Stimulated activated CD4-positive, alpha-beta T cell treated with anti-CD3 and anti-CD28 coated beads, Interleukin-4, amount 100 ng/mL, for 4 hours (primary cell): ENCODE results near the gene DSC3.

ENCODE experiments used
- DNase-seq, 2 experiments: peaks; one replicate each; pipeline ENCODE4 v3.0.0-alpha.2; 2020

DSC3 gene

GRCh38 chr18:30969670-30970170 is 72.8 kb downstream of the DSC3 start:
- no peak for DNase-seq

GRCh38 chr18:30967701-30968100 is 74.8 kb downstream of the DSC3 start:
- no peak for DNase-seq

GRCh38 chr18:30965237-30965636 is 77.3 kb downstream of the DSC3 start:
- DNase-seq = no peak

DNA sequence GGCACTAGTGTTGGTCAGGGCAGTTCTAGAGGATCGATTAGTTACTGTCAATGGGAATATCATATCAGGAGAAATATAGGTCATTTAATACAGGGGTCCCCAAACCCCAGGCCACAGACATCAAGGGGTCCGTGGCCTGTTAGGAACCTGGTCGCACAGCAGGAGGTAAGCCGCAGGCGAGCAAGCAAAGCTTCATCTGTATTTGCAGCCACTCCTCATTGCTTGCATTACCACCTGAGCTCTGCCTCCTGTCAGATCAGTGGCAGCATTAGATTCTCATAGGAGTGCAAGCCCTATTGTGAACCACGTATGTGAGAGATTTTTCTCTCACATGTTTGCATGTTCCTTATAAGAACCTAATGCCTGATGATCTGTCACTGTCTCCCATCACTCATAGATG is 81.9 kb downstream of the DSC3 start:
- no peak for DNase-seq

DNA sequence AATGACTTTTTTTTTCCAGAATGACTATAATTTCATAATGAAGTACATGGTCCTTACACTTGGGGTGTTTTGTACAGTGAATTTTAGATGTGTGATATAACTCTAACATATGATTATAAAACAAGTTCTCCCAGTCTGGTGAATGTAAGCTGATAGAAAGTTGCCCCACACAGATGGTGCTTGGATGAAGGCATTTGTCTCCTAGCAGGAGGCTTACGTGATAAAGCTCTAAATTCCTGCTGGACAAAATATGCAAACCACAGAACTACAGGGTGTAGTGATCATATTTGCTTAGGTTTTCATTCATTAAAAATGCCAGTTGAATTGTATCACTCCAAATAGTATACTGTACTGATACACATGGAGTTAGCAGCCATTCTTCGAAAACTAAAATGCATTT is 85.5 kb downstream of the DSC3 start:
- DNase-seq = no peak

DNA sequence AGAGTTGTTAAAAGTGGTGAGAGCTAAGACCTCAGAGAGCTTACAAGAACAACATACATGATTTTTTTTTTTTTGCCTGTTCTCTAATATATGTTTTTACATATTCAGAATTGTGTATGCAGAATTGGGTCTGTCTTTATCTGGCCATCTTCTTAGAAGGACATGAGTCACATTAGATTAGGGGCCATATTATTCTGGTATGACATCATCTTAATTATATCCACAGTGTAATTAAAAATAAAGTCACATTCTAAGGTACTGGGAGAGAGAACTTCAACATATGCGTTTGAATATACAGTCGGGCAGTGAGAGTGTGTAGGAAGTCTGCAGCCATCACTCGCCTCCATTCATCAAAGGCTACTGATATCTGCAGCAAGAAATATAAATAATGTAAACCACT is 88.3 kb downstream of the DSC3 start:
- no peak for DNase-seq

DNA sequence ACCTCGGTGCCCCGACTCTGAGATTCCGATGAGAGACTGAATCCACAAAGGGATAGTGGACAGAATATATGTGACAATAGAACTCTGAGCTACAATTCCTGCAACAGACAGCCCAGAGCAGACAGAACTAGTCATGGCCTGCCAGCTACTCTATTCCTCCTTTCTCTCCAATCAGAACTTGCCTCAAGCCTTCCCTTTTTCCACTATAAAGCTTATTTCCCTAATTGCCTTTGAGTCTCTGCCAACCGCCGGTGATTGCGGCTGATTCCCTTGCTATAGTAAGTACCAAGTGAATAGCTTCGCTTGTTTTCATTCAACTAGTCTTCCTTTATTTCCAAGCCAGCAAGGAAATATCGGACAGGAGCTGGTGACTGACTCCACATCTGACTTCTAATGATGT is 96.8 kb downstream of the DSC3 start:
- no peak for DNase-seq

GRCh38 chr18:30944773-30945417 is 97.6 kb downstream of the DSC3 start:
- no peak for DNase-seq

DNA sequence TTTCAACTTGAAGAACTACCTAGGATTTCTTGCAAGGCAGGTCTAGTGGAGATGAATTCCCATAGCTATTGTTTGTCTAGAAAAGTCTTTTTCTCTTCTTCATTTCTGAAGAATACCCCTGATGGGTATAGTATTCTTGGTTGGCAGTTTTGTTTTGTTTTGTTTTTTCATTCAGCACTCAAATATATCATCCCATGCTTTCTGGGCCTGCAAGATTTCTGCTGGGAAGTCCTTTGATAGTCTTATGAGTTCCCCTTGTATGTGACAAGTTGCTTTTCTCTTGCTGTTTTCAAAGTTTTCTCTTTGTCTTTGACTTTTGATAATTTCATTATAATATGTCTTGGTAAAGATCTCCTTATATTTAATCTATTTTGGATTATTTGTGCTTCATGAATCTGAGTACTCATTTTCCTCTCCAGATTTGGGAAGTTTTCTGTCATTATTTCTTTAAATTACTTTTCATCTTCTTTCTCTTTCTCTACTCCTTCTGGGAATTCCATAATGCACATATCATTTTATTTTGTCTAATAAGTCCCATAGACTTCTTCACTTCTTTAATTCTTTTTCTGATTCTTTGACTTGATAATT is 101.5 kb downstream of the DSC3 start:
- DNase-seq = no peak
